ENCODE results near the gene SPATA21. TPM values are rescaled to one million over a fixed set of nuclear protein-coding genes. Genes with fewer than 3 reads are reported as not detected.

The SPATA21 gene
- total RNA-seq, 1 experiment from 2014 or later, result not detected

DNA sequence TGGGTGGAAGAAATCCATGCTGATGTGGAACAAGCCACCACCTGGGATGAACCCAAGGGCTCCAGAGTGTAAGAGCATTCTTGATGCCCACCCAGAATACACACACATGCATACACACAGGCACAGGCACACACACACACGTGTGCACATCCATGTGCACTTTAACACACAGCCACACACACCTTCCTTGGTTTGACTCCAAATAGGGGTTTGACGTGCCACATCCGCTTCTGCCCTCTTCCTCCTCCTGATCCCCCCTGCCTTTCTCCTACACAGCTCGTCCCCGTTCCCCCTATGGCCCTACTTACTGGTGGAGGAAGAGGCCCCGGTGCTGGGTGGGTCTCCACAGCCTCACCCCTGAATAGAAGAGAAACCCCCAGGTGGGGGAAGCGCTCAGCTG, 16.0 kb downstream of the SPATA21 start:
- Mint-ChIP-seq H3K9me3 (no peaks in the 10 kb centered on the region), H3K4me1 (peaks cover 13% of the 10 kb centered on the region in 2 experiments), H3K27ac (no peak overlapping the region), H3K27me3 (ENCODE audit: low read depth) (peaks cover 9% of the 10 kb centered on the region; the same call in 1 of the 2 replicates), H3K4me3 (no peak overlapping the region; a peak in 1 of 5 replicates), H3K36me3 (ENCODE audit: insufficient read depth in 1 of 3, low read depth in 3 of 3) (no peaks in the 10 kb centered on the region)
- H4K91ac ChIP-seq (ENCODE audit: insufficient read length, low read depth, low read length), result no peak overlapping the region
- no peaks in the 10 kb centered on the region for H3K79me2 ChIP-seq (ENCODE audit: insufficient read depth, low read length)
- H2AFZ ChIP-seq (ENCODE audit: low read length), result no peak overlapping the region
- H3K4ac ChIP-seq (ENCODE audit: low read depth, low read length), result no peak overlapping the region
- no peaks in the 10 kb centered on the region for H3K79me1 ChIP-seq (ENCODE audit: insufficient read depth, low read depth, low read length, poor library complexity, severe bottlenecking)
- no peak overlapping the region for H3K27ac ChIP-seq (ENCODE audit: insufficient read length, low read depth, low read length)
- no peak overlapping the region for H3K14ac ChIP-seq (ENCODE audit: insufficient read depth, low read length)
- WGBS (ENCODE audit: extremely low coverage, insufficient read length, low lambda C conversion rate), result no CpG with 5 or more reads among the region's 7 CpGs
- no peaks in the 10 kb centered on the region for H4K20me1 ChIP-seq (ENCODE audit: control insufficient read depth, insufficient read depth, insufficient read length)
- H2BK5ac ChIP-seq (ENCODE audit: insufficient read length, low read length), result no peak overlapping the region
- no peak overlapping the region for H3T11ph ChIP-seq (ENCODE audit: low read length)
- no peak overlapping the region for H3K23ac ChIP-seq (ENCODE audit: insufficient read length, low read depth, low read length)
- no peak overlapping the region for H3K9ac ChIP-seq (ENCODE audit: extremely low read depth, insufficient read length, low read length)
- H2AK5ac ChIP-seq (ENCODE audit: insufficient read length, low read length), result no peak overlapping the region
- H3K23me2 ChIP-seq (ENCODE audit: insufficient read length, low read depth, low read length, poor library complexity, severe bottlenecking), result no peaks in the 10 kb centered on the region
- H3K27me3 ChIP-seq (ENCODE audit: insufficient read depth, low read length), result no peaks in the 10 kb centered on the region; the same call in 1 of the 2 replicates
- H3K56ac ChIP-seq (ENCODE audit: insufficient read length, low read depth, low read length), result no peak overlapping the region
- H2BK15ac ChIP-seq (ENCODE audit: low read depth, low read length), result no peak overlapping the region
- no peak overlapping the region for H2BK120ac ChIP-seq (ENCODE audit: low read depth, low read length, poor library complexity, severe bottlenecking)
- H3K9me3 ChIP-seq (ENCODE audit: control insufficient read depth, low read depth, low read length), result no peaks in the 10 kb centered on the region
- DNase-seq, result no peak
- no peak overlapping the region for H3K4me2 ChIP-seq (ENCODE audit: insufficient read depth, insufficient read length, low read length)
- H4K5ac ChIP-seq (ENCODE audit: insufficient read length, low read depth, low read length), result no peak overlapping the region
- H4K8ac ChIP-seq (replicated peaks; ENCODE audit: insufficient read length, low read depth, low read length), result no peak overlapping the region
- H2BK12ac ChIP-seq (ENCODE audit: insufficient read length, low read depth, low read length), result no peak overlapping the region
- H3K18ac ChIP-seq (ENCODE audit: insufficient read length, low read depth, low read length), result no peak overlapping the region
- no peak overlapping the region for H2BK20ac ChIP-seq (ENCODE audit: low read depth, low read length, poor library complexity, severe bottlenecking)
- TF ChIP-seq, protein P1, sequence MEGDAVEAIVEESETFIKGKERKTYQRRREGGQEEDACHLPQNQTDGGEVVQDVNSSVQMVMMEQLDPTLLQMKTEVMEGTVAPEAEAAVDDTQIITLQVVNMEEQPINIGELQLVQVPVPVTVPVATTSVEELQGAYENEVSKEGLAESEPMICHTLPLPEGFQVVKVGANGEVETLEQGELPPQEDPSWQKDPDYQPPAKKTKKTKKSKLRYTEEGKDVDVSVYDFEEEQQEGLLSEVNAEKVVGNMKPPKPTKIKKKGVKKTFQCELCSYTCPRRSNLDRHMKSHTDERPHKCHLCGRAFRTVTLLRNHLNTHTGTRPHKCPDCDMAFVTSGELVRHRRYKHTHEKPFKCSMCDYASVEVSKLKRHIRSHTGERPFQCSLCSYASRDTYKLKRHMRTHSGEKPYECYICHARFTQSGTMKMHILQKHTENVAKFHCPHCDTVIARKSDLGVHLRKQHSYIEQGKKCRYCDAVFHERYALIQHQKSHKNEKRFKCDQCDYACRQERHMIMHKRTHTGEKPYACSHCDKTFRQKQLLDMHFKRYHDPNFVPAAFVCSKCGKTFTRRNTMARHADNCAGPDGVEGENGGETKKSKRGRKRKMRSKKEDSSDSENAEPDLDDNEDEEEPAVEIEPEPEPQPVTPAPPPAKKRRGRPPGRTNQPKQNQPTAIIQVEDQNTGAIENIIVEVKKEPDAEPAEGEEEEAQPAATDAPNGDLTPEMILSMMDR (conservative IDR thresholded peaks at IDR 0.05), result no peak
- H3K4me1 ChIP-seq (ENCODE audit: insufficient read depth, low read length), result peaks cover 3% of the 10 kb centered on the region; the same call in 1 of the 2 replicates
